ENCODE measurements around the gene CD7.

GRCh38 chr17:82357394-82357793 lies 40.0 kb upstream of the CD7 start:
- TF ChIP-seq CTCF (IDR thresholded peaks at IDR 0.05) (no peak), POLR2A (IDR thresholded peaks at IDR 0.05) (no peak)

Measured in thyroid gland (tissue), 4 donors.